IMR-90 (cell line): ENCODE data around the gene ALPK3. TPM values are rescaled to one million over a fixed set of nuclear protein-coding genes. Genes with fewer than 3 reads are reported as not detected.

Source experiments
- ATAC-seq: fragments of 200-7000 bp; cut with Tn5 transposase; 2 replicates; pipeline ENCODE4 v1.9.1; 2020; ENCODE audit warnings: low read depth, mild to moderate bottlenecking, moderate library complexity
- BruUV-seq: library from RNA; stranded (reverse); fragments of 400-500 nt; replicated peaks from 2 replicates; lab custom pipeline; 2021; lab: Mats Ljungman, UMichigan
- CTCF ChIA-PET: fragments of 300-600 bp; formaldehyde crosslinking; extraction: SDS; loops from one replicate; lab custom pipeline; 2021; ENCODE audit warnings: antibody characterized with exemption; lab: Yijun Ruan, JAX
- POLR2A ChIA-PET: fragments of 300-600 bp; sonication (Branson Sonifier 250); formaldehyde crosslinking; loops from one replicate; lab custom pipeline; 2022; ENCODE audit warnings: antibody characterized with exemption; ENCODE audit not compliant: unreplicated experiment; lab: Charles Lee
- DNase-seq: peaks from one replicate; pipeline ENCODE4 v3.0.0; 2013
- H2AFZ ChIP-seq: replicated peaks from 2 replicates; pipeline ENCODE3; 2013; ENCODE audit warnings: low read length, mild to moderate bottlenecking; ENCODE audit not compliant: poor library complexity
- H2AK5ac ChIP-seq: 2 replicates; pipeline ENCODE4 v1.6.1; 2013; ENCODE audit warnings: low read depth, low read length, inconsistent platforms
- H2AK9ac ChIP-seq: replicated peaks from 2 replicates; pipeline ENCODE3; 2013; ENCODE audit warnings: mild to moderate bottlenecking, low read depth, low read length, moderate library complexity; ENCODE audit not compliant: poor library complexity
- H2BK120ac ChIP-seq: 2 replicates; pipeline ENCODE4 v1.6.1; 2013; ENCODE audit warnings: low read depth, low read length, inconsistent platforms
- H2BK15ac ChIP-seq: 3 replicates; pipeline ENCODE4 v1.6.1; 2013; ENCODE audit warnings: low read depth, low read length, inconsistent platforms
- H2BK20ac ChIP-seq: 2 replicates; pipeline ENCODE4 v1.6.1; 2013; ENCODE audit warnings: low read depth, mild to moderate bottlenecking, inconsistent platforms, low read length, moderate library complexity
- H2BK5ac ChIP-seq: 2 replicates; pipeline ENCODE4 v1.6.1; 2013; ENCODE audit warnings: mild to moderate bottlenecking, low read depth, low read length, inconsistent platforms; ENCODE audit not compliant: poor library complexity, severe bottlenecking
- H3K14ac ChIP-seq: replicated peaks from 2 replicates; pipeline ENCODE4 v1.6.1; 2013; ENCODE audit warnings: low read depth, low read length, inconsistent platforms
- H3K18ac ChIP-seq: 2 replicates; pipeline ENCODE4 v1.6.1; 2013; ENCODE audit warnings: low read depth, low read length, control low read depth
- H3K23ac ChIP-seq: 2 replicates; pipeline ENCODE4 v1.6.1; 2013; ENCODE audit warnings: low read depth, low read length, inconsistent platforms
- H3K27ac ChIP-seq: 2 replicates; pipeline ENCODE4 v1.5.1; 2013; ENCODE audit warnings: mild to moderate bottlenecking, control low read depth, low read length; ENCODE audit not compliant: insufficient read depth
- H3K27me3 ChIP-seq: 2 replicates; pipeline ENCODE4 v1.6.1; 2013; ENCODE audit warnings: low read length; ENCODE audit not compliant: control insufficient read depth, insufficient read depth
- H3K36me3 ChIP-seq: 2 replicates; pipeline ENCODE4 v1.6.1; 2013; ENCODE audit warnings: low read length, mixed read lengths; ENCODE audit not compliant: control insufficient read depth, insufficient read depth
- H3K4ac ChIP-seq: 2 replicates; pipeline ENCODE4 v1.6.1; 2013; ENCODE audit warnings: low read depth, low read length, inconsistent platforms
- H3K4me1 ChIP-seq: 2 replicates; pipeline ENCODE4 v1.6.1; 2013; ENCODE audit warnings: low read length, mixed read lengths; ENCODE audit not compliant: control insufficient read depth, insufficient read depth
- H3K4me2 ChIP-seq: 2 replicates; pipeline ENCODE4 v1.6.1; 2013; ENCODE audit warnings: low read depth, mild to moderate bottlenecking, control low read depth, low read length, moderate library complexity
- H3K4me3 ChIP-seq: 2 replicates; pipeline ENCODE4 v1.5.1; 2013; ENCODE audit warnings: low read depth, mild to moderate bottlenecking, control low read depth, low read length, moderate library complexity; ENCODE audit not compliant: insufficient read depth
- H3K56ac ChIP-seq: 2 replicates; pipeline ENCODE4 v1.6.1; 2013; ENCODE audit warnings: low read length, inconsistent platforms; ENCODE audit not compliant: insufficient read depth; ENCODE audit errors: extremely low read depth
- H3K79me1 ChIP-seq, 2 experiments: 2 replicates each; pipeline ENCODE4 v1.6.1; 2013; ENCODE audit warnings: low read length in 2 of 2, inconsistent platforms in 1 of 2, low read depth in 1 of 2
- H3K9ac ChIP-seq: 2 replicates; pipeline ENCODE4 v1.6.1; 2013; ENCODE audit warnings: low read depth, low read length, control low read depth
- H3K9me1 ChIP-seq: 2 replicates; pipeline ENCODE4 v1.6.1; 2013; ENCODE audit warnings: low read length, inconsistent platforms; ENCODE audit not compliant: insufficient read depth
- H3K9me3 ChIP-seq: 2 replicates; pipeline ENCODE4 v1.6.1; 2013; ENCODE audit warnings: low read length; ENCODE audit not compliant: control insufficient read depth, insufficient read depth
- H4K20me1 ChIP-seq: 2 replicates; pipeline ENCODE4 v1.6.1; 2013; ENCODE audit warnings: low read length, inconsistent platforms; ENCODE audit not compliant: insufficient read depth
- H4K5ac ChIP-seq: 2 replicates; pipeline ENCODE4 v1.6.1; 2013; ENCODE audit warnings: mild to moderate bottlenecking, low read depth, low read length, control low read depth
- H4K8ac ChIP-seq, 2 experiments: 2 replicates each; pipeline ENCODE4 v1.6.1; 2013; ENCODE audit warnings: low read depth in 2 of 2, low read length in 2 of 2, control low read depth in 1 of 2, inconsistent platforms in 1 of 2
- H4K91ac ChIP-seq: 2 replicates; pipeline ENCODE4 v1.6.1; 2013; ENCODE audit warnings: low read depth, low read length, inconsistent platforms; ENCODE audit not compliant: insufficient read depth
- BHLHE40 ChIP-seq: fragments of 150-350 bp; IDR thresholded peaks from 2 replicates; pipeline ENCODE4 v1.6.1; 2016; ENCODE audit warnings: mild to moderate bottlenecking, low read depth, low read length
- FOS ChIP-seq: fragments of 150-350 bp; IDR thresholded peaks from 2 replicates; pipeline ENCODE4 v1.6.1; 2016; ENCODE audit warnings: low read depth, low read length
- MAFK ChIP-seq: IDR thresholded peaks from 2 replicates; pipeline ENCODE4 v1.6.1; 2012; ENCODE audit warnings: low read depth, low read length, improper control_type of control experiment
- MAZ ChIP-seq: IDR thresholded peaks from 2 replicates; pipeline ENCODE4 v1.6.1; 2012; ENCODE audit warnings: low read depth, mild to moderate bottlenecking, low read length, improper control_type of control experiment, moderate library complexity, borderline replicate concordance
- MXI1 ChIP-seq: IDR thresholded peaks from 2 replicates; pipeline ENCODE4 v1.6.1; 2012; ENCODE audit warnings: low read depth, mild to moderate bottlenecking, low read length, moderate library complexity, borderline replicate concordance
- NFE2L2 ChIP-seq: fragments of 150-350 bp; IDR thresholded peaks from 2 replicates; pipeline ENCODE4 v1.6.1; 2016; ENCODE audit warnings: low read depth, mild to moderate bottlenecking, low read length
- POLR2A ChIP-seq: IDR thresholded peaks from 2 replicates; pipeline ENCODE4 v1.6.1; 2012; ENCODE audit warnings: mild to moderate bottlenecking, low read depth, low read length
- RAD21 ChIP-seq: IDR thresholded peaks from 2 replicates; pipeline ENCODE4 v1.6.1; 2012; ENCODE audit warnings: low read length, improper control_type of control experiment
- RCOR1 ChIP-seq: IDR thresholded peaks from 2 replicates; pipeline ENCODE4 v1.6.1; 2012; ENCODE audit warnings: mild to moderate bottlenecking, low read length, improper control_type of control experiment; ENCODE audit not compliant: insufficient replicate concordance
- RFX5 ChIP-seq: IDR thresholded peaks from 2 replicates; pipeline ENCODE4 v1.8.0; 2012; ENCODE audit warnings: low read depth, mild to moderate bottlenecking, low read length, moderate library complexity
- SMC3 ChIP-seq: fragments of 150-350 bp; IDR thresholded peaks from 2 replicates; pipeline ENCODE4 v1.6.1; 2016; ENCODE audit warnings: low read depth, mild to moderate bottlenecking, antibody characterized with exemption, low read length, moderate library complexity
- WGBS, 2 experiments: methylation state at CpG; one replicate each; pipeline versions ENCODE4 v1.1.5 to v1.1.7; 2013; ENCODE audit warnings: missing lambda C conversion rate in 2 of 2; ENCODE audit not compliant: insufficient read length in 1 of 2; ENCODE audit errors: extremely low coverage in 2 of 2; 5-methylcytosine and 5-hydroxymethylcytosine counted together
- dilution Hi-C: fragments of 300-500 bp; cut with HindIII; formaldehyde crosslinking; loops from one replicate; pipeline ENCODE4 v1.14.3; 2018; ENCODE audit warnings: low sequenced_read_pairs; ENCODE audit not compliant: unreplicated experiment
- in situ Hi-C: fragments of 300-500 bp; cut with MboI; formaldehyde crosslinking; loops from 3 replicates; pipeline ENCODE4 v1.14.3; 2019; ENCODE audit warnings: low sequenced_read_pairs, inconsistent platforms, mixed read lengths
- intact Hi-C: fragments of 100-400 bp; cut with micrococcal nuclease; formaldehyde crosslinking; loops from 2 replicates; pipeline ENCODE4 v1.10.0; 2022
- polyA plus RNA-seq, 3 experiments: library from polyadenylated mRNA; depleted of rRNA; stranded (reverse); fragments of >200 nt; gene quantifications; 2 replicates each; pipeline ENCODE4 v1.2.3, GENCODE V29; 2012; ENCODE audit warnings: low replicate concordance in 1 of 3
- total RNA-seq: library from RNA; depleted of rRNA; stranded (reverse); fragments of >200 nt; gene quantifications from 2 replicates; pipeline ENCODE4 v1.2.3, GENCODE V29; 2012
- TF ChIP-seq, protein P1 (sequence below): fragments of 150-350 bp; IDR thresholded peaks from 2 replicates; pipeline ENCODE4 v1.6.1; 2017; ENCODE audit warnings: mild to moderate bottlenecking, antibody characterized with exemption, low read length, low read depth
- TF ChIP-seq, protein P2 (sequence below): fragments of 150-350 bp; IDR thresholded peaks from 2 replicates; pipeline ENCODE4 v1.6.1; 2016; ENCODE audit warnings: low read depth, mild to moderate bottlenecking, low read length, moderate library complexity, borderline replicate concordance
- TF ChIP-seq, protein P3 (sequence below): conservative IDR thresholded peaks from 2 replicates; pipeline ENCODE4 v1.5.1; 2012; ENCODE audit warnings: mild to moderate bottlenecking, low read depth, low read length, improper control_type of control experiment

ALPK3 gene
- total and polyA plus RNA-seq, 2 of the 4 experiments (the other 2 are of a cell fraction) = under 0.01 to 0.26 TPM

DNA sequence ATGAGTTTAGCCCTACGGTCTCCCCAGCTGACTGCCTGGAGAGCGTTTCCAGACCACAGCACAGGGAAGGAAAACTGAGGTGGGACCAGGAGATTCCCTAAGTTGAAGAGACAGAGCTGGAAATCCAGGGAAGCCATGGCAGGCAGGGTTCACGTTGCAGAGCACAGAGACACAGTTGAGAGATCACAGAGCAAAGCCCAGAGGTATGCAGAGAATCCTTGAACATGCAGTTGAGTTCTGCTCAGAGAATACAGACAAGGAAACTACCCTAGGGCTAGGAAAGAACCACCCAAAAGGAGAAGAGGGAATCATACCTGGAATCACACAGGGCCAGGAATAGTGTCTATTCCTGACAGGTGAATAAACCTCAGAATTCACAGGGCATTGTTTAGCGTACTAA, 81.6 kb downstream of the ALPK3 start:
- H3K9me3 ChIP-seq = 0 out of 2 replicates have a peak, but pooled peaks cover 3% of the 10 kb centered on the region
- no peaks in the 10 kb centered on the region for H3K79me1 ChIP-seq
- no peak overlapping the region for H3K56ac ChIP-seq
- intact Hi-C loops (no loop called here), in situ Hi-C loops (no loop called here), dilution Hi-C loops (no loop called here)
- no peak overlapping the region for H3K9ac ChIP-seq
- peaks cover 20% of the 10 kb centered on the region for H3K27me3 ChIP-seq
- H2BK15ac ChIP-seq = no peak overlapping the region
- ATAC-seq (no peak), DNase-seq (no peak)
- H3K4ac ChIP-seq = no peak overlapping the region
- H2AK5ac ChIP-seq = no peak overlapping the region
- H4K20me1 ChIP-seq = no peaks in the 10 kb centered on the region
- H2AFZ ChIP-seq = no peak overlapping the region
- H2AK9ac ChIP-seq = no peak overlapping the region
- ChIA-PET CTCF (interaction anchor here (0.7 kb wide), 1 partner anchor 14 kb away, joined by 4 read pairs; no protein-coding TSS in a partner anchor), POLR2A (no interaction called here)
- H3K23ac ChIP-seq = no peak overlapping the region
- H2BK20ac ChIP-seq = no peak overlapping the region
- no peak overlapping the region for H3K27ac ChIP-seq
- WGBS, 2 experiments = 49% methylated on average over 2 of the region's 4 CpGs; no CpG with 5 or more reads in 1 of the 2 experiments
- no peak overlapping the region for H4K91ac ChIP-seq
- H3K18ac ChIP-seq = no peak overlapping the region
- BruUV-seq = no TSS peak
- no peak overlapping the region for H3K4me3 ChIP-seq
- H3K14ac ChIP-seq = no peak overlapping the region
- no peak overlapping the region for H4K5ac ChIP-seq
- no peak overlapping the region for H4K8ac ChIP-seq
- no peaks in the 10 kb centered on the region for H3K4me1 ChIP-seq
- no peaks in the 10 kb centered on the region for H3K9me1 ChIP-seq
- H2BK120ac ChIP-seq = no peak overlapping the region
- no peaks in the 10 kb centered on the region for H3K36me3 ChIP-seq
- no peak overlapping the region for H3K4me2 ChIP-seq
- no peak overlapping the region for H2BK5ac ChIP-seq
- TF ChIP-seq, protein P1, sequence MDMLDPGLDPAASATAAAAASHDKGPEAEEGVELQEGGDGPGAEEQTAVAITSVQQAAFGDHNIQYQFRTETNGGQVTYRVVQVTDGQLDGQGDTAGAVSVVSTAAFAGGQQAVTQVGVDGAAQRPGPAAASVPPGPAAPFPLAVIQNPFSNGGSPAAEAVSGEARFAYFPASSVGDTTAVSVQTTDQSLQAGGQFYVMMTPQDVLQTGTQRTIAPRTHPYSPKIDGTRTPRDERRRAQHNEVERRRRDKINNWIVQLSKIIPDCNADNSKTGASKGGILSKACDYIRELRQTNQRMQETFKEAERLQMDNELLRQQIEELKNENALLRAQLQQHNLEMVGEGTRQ = no peak
- TF ChIP-seq SMC3 (no peak), RCOR1 (no peak), FOS (no peak), MAFK (no peak), BHLHE40 (no peak), RFX5 (no peak), MAZ (no peak), RAD21 (no peak), NFE2L2 (no peak), MXI1 (no peak), POLR2A (no peak)
- TF ChIP-seq, protein P2, sequence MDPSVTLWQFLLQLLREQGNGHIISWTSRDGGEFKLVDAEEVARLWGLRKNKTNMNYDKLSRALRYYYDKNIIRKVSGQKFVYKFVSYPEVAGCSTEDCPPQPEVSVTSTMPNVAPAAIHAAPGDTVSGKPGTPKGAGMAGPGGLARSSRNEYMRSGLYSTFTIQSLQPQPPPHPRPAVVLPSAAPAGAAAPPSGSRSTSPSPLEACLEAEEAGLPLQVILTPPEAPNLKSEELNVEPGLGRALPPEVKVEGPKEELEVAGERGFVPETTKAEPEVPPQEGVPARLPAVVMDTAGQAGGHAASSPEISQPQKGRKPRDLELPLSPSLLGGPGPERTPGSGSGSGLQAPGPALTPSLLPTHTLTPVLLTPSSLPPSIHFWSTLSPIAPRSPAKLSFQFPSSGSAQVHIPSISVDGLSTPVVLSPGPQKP = no peak
- TF ChIP-seq, protein P3, sequence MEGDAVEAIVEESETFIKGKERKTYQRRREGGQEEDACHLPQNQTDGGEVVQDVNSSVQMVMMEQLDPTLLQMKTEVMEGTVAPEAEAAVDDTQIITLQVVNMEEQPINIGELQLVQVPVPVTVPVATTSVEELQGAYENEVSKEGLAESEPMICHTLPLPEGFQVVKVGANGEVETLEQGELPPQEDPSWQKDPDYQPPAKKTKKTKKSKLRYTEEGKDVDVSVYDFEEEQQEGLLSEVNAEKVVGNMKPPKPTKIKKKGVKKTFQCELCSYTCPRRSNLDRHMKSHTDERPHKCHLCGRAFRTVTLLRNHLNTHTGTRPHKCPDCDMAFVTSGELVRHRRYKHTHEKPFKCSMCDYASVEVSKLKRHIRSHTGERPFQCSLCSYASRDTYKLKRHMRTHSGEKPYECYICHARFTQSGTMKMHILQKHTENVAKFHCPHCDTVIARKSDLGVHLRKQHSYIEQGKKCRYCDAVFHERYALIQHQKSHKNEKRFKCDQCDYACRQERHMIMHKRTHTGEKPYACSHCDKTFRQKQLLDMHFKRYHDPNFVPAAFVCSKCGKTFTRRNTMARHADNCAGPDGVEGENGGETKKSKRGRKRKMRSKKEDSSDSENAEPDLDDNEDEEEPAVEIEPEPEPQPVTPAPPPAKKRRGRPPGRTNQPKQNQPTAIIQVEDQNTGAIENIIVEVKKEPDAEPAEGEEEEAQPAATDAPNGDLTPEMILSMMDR = no peak
